NCI-H2107 (cell line): ENCODE data around the gene CFB.
"Not testable (repeated sequence)": the region's sequence is repeated elsewhere in the genome, so short reads cannot be mapped to it uniquely, and the experiment has no call there.

Experiments used
- DNase-seq: peaks from one replicate; lab custom pipeline; 2025; lab: John Stamatoyannopoulos, UW

CFB gene

GRCh38 chr6:31911826-31912585 lies 33.9 kb upstream of the CFB start:
- DNase-seq, result no peak

- no peak for DNase-seq
Measured at GRCh38 chr6:31915351-31915750, 30.5 kb upstream of the CFB start.

- DNase-seq, result no peak
Measured at GRCh38 chr6:31915756-31916155, 30.1 kb upstream of the CFB start.

GRCh38 chr6:31918069-31918720 lies 27.7 kb upstream of the CFB start:
- no peak for DNase-seq

- DNase-seq, result no peak
Measured at GRCh38 chr6:31919624-31920303, 26.1 kb upstream of the CFB start.

GRCh38 chr6:31920811-31921210 lies 25.1 kb upstream of the CFB start:
- no peak for DNase-seq

- no peak for DNase-seq
Measured at GRCh38 chr6:31922942-31923341, 23.0 kb upstream of the CFB start.

- no peak for DNase-seq
Measured at GRCh38 chr6:31927242-31927862, 18.5 kb upstream of the CFB start, which contains the start of gene C2. Gene C2, plus strand, starts transcription at chr6:31927717. Its CDS starts 36 bp downstream, at chr6:31927753.

- DNase-seq, result no peak
Measured at GRCh38 chr6:31927863-31928671, 17.8 kb upstream of the CFB start.

DNA sequence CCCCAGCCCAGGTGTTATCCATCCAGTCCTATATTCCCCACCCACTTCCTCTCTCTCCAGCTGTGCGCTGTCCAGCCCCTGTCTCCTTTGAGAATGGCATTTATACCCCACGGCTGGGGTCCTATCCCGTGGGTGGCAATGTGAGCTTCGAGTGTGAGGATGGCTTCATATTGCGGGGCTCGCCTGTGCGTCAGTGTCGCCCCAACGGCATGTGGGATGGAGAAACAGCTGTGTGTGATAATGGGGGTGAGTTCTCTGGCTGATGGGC lies 17.3 kb upstream of the CFB start:
- no peak for DNase-seq

- DNase-seq, result no peak
Measured at GRCh38 chr6:31930962-31931361, 14.9 kb upstream of the CFB start.

DNA sequence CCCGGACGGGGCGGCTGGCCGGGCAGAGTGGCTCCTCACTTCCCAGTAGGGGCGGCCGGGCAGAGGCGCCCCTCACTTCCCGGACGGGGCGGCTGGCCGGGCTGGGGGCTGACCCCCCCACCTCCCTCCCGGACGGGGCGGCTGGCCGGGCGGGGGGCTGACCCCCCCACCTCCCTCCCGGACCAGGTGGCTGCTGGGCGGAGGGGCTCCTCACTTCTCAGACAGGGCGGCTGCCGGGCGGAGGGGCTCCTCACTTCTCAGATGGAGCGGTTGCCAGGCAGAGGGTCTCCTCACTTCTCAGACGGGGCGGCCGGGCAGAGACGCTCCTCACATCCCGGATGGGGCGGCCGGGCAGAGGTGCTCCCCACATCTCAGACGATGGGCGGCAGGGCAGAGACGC lies 13.8 kb upstream of the CFB start:
- DNase-seq, result not testable (repeated sequence)

DNA sequence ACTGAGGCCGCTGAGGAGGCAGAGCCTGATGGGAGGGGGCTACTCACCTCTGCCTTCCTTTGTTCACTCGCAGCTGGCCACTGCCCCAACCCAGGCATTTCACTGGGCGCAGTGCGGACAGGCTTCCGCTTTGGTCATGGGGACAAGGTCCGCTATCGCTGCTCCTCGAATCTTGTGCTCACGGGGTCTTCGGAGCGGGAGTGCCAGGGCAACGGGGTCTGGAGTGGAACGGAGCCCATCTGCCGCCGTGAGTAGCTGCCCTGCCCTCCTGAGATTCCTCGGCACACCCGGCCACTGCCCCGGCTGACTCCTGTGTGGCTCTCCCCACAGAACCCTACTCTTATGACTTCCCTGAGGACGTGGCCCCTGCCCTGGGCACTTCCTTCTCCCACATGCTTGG lies 12.4 kb upstream of the CFB start:
- DNase-seq, result no peak

DNA sequence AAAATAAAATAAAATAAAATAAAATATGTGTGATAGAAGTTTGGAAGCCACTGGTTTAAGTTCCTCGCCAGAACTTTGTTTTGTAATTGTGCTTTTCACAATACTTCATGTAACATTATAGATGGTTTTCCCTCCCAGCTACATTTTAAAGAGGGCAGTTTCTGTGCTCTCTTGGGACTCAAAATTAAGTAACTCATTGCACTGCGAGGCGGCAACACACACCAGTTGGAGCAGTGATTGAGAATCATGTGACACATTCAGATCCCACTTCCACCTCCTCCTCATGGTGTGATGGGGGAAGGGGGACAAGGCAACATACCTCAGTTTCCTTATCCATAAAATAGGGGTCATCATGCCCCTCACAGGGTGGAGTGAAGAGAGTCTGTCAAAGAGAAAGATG lies 10.9 kb upstream of the CFB start:
- no peak for DNase-seq

DNA sequence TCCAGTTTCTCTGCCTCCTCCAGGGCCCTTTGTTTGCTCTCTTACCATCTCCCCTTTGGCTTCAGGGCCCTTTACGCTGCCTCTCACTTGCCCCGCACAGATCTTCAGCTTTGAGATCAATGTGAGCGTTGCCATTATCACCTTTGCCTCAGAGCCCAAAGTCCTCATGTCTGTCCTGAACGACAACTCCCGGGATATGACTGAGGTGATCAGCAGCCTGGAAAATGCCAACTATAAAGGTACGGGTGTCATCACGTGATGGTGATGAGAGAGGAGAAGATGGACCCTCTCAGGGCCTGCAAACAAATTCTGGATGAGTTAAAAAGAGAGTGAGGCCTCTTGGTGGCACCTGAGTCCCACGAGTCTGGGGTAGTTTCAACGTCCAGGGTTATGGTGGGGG lies 10.1 kb upstream of the CFB start:
- no peak for DNase-seq

DNA sequence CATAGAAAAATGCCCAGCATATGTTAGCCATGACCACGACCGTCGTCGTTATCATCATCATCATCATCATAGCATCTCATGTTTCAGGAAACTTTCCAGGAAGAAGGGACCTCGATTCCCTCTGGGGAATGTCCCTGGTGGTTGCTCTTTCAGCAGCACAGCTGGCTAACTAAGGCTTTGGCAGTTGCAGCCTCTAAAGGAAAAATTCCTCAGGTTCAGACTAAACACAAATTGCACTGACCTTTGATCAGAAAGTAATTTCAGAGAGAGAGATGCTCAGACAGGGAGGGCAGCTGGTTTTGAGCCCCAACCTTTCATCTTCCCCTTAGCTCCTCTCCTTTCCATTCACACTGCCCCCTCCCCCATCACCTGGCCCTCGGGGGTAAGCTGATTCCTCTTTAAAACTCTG lies 5.6 kb upstream of the CFB start:
- DNase-seq, result no peak

DNA sequence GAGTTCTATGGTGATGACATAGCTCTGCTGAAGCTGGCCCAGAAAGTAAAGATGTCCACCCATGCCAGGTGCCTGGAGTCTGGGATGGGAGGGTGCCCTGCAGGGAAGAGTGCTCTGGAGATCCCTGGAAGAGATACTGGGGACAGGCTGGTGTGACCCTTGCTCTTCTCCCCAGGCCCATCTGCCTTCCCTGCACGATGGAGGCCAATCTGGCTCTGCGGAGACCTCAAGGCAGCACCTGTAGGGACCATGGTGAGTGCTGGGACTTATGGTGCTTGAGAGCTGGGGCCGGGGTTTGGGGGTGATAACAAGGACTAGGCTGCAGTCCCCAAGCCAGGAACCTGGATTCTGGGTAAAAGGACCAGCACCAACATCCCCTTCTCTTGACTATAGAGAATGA lies 2.2 kb upstream of the CFB start:
- no peak for DNase-seq

DNA sequence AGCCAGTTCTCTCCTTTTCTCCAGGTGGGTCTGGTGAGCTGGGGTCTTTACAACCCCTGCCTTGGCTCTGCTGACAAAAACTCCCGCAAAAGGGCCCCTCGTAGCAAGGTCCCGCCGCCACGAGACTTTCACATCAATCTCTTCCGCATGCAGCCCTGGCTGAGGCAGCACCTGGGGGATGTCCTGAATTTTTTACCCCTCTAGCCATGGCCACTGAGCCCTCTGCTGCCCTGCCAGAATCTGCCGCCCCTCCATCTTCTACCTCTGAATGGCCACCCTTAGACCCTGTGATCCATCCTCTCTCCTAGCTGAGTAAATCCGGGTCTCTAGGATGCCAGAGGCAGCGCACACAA lies 765 bp upstream of the CFB start:
- no peak for DNase-seq

DNA sequence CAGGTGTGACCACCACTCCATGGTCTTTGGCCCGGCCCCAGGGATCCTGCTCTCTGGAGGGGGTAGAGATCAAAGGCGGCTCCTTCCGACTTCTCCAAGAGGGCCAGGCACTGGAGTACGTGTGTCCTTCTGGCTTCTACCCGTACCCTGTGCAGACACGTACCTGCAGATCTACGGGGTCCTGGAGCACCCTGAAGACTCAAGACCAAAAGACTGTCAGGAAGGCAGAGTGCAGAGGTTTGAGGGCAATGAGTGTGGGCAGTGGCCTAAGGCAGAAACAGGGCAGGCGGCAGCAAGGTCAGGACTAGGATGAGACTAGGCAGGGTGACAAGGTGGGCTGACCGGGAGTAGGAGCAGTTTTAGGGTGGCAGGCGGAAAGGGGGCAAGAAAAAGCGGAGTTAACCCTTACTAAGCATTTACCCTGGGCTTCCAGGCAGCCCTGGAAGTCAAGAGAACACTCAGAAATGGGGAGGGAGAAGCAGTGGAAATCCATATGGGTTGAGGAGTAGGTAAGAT lies 533 bp downstream of the CFB start:
- DNase-seq, result no peak

GRCh38 chr6:31947070-31947675 lies 1.3 kb downstream of the CFB start:
- no peak for DNase-seq

- no peak for DNase-seq
Measured at GRCh38 chr6:31947864-31948263, 2.0 kb downstream of the CFB start.

GRCh38 chr6:31948306-31948705 lies 2.4 kb downstream of the CFB start:
- no peak for DNase-seq
